ENCODE results near the gene TAS2R16.

The TAS2R16 gene
- total RNA-seq, result 0 reads per million in 2 donors

- no peak for DNase-seq
Measured at GRCh38 chr7:122995600-122995999, at the start of gene TAS2R16. Gene TAS2R16, minus strand, starts transcription at chr7:122995700. Its CDS starts 66 bp downstream, at chr7:122995634.

GRCh38 chr7:123043642-123044041 is 48.1 kb upstream of the TAS2R16 start:
- DNase-seq, result no peak

GRCh38 chr7:123041101-123041500 is 45.6 kb upstream of the TAS2R16 start:
- DNase-seq, result no peak

GRCh38 chr7:123039269-123039668 is 43.8 kb upstream of the TAS2R16 start:
- DNase-seq, result no peak

- no peak for DNase-seq
Measured at GRCh38 chr7:123034106-123034505, 38.6 kb upstream of the TAS2R16 start.

GRCh38 chr7:123030631-123031030 is 35.1 kb upstream of the TAS2R16 start:
- no peak for DNase-seq

GRCh38 chr7:123028339-123028738 is 32.8 kb upstream of the TAS2R16 start:
- DNase-seq, result no peak

- no peak for DNase-seq
Measured at GRCh38 chr7:123026251-123026650, 30.8 kb upstream of the TAS2R16 start.

GRCh38 chr7:123024989-123025758 is 29.7 kb upstream of the TAS2R16 start:
- DNase-seq, result no peak

- no peak for DNase-seq
Measured at GRCh38 chr7:123023126-123023525, 27.6 kb upstream of the TAS2R16 start.

GRCh38 chr7:123022576-123022975 is 27.1 kb upstream of the TAS2R16 start:
- no peak for DNase-seq

- DNase-seq, result no peak
Measured at GRCh38 chr7:123012435-123012834, 16.9 kb upstream of the TAS2R16 start.

GRCh38 chr7:123011766-123012369 is 16.4 kb upstream of the TAS2R16 start:
- DNase-seq, result no peak

- no peak for DNase-seq
Measured at GRCh38 chr7:123004931-123005330, 9.4 kb upstream of the TAS2R16 start.

- DNase-seq, result no peak
Measured at GRCh38 chr7:123003539-123004126, 8.1 kb upstream of the TAS2R16 start.

GRCh38 chr7:122989577-122989976 is 5.9 kb downstream of the TAS2R16 start:
- no peak for DNase-seq

- no peak for DNase-seq
Measured at GRCh38 chr7:122989041-122989440, 6.5 kb downstream of the TAS2R16 start.

GRCh38 chr7:122988333-122988732 is 7.2 kb downstream of the TAS2R16 start:
- no peak for DNase-seq

GRCh38 chr7:122987463-122987862 is 8.0 kb downstream of the TAS2R16 start:
- DNase-seq, result no peak

- DNase-seq, result no peak
Measured at GRCh38 chr7:122984021-122984420, 11.5 kb downstream of the TAS2R16 start.

- no peak for DNase-seq
Measured at GRCh38 chr7:122983261-122983660, 12.2 kb downstream of the TAS2R16 start.

- DNase-seq, result no peak
Measured at GRCh38 chr7:122975341-122975740, 20.2 kb downstream of the TAS2R16 start.

GRCh38 chr7:122974229-122974628 is 21.3 kb downstream of the TAS2R16 start:
- no peak for DNase-seq

- DNase-seq, result no peak
Measured at GRCh38 chr7:122972056-122972455, 23.4 kb downstream of the TAS2R16 start.

Measured in activated gamma-delta T cell (primary cell).